ENCODE measurements around the gene ZNF785. TPM values are rescaled to one million over a fixed set of nuclear protein-coding genes. Genes with fewer than 3 reads are reported as not detected.

ZNF785 gene
- total RNA-seq, 1 donor from 2014 or later, result 16.3 TPM

DNA sequence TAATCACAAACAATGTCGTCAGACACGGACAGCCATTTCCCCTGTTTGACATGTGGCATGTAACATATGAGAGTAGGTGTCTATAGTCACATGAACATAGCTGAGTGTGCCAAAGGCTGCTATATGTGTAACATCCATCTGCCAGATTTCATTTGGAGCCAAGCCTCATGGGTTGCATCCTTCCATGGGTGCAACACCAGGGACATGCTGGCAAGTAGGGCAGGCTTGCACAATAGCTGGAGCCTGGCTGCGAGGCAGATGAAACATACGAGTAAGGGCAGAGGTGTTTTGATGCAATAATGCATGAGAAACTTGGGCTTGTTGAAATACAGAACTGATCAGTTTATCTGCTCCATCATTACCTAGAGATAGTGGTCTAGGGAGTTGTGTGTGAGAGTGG lies 33.7 kb upstream of the ZNF785 start:
- ATAC-seq, result no peak
- H3K9me3 ChIP-seq, result no peaks in the 10 kb centered on the region
- no peak overlapping the region for H3K4me3 ChIP-seq
- no peak for TF ChIP-seq CTCF (IDR thresholded peaks at IDR 0.05)
- H3K27me3 ChIP-seq, result no peaks in the 10 kb centered on the region
- no peak overlapping the region for H3K27ac ChIP-seq
- intact Hi-C loops (cut with DNase I), result no loop called here
- H3K36me3 ChIP-seq, result no peaks in the 10 kb centered on the region
- DNase-seq, result no peak
- H3K4me1 ChIP-seq, result no peaks in the 10 kb centered on the region

- Histone ChIP-seq H3K36me3 (no peaks in the 10 kb centered on the region), H3K27me3 (no peaks in the 10 kb centered on the region), H3K27ac (no peak overlapping the region), H3K4me3 (no peak overlapping the region), H3K4me1 (peaks cover 2% of the 10 kb centered on the region), H3K9me3 (no peaks in the 10 kb centered on the region)
- intact Hi-C loops (cut with DNase I), result no loop called here
- ATAC-seq, result peak; percentile 95
- peak; percentile 87 for DNase-seq
- TF ChIP-seq CTCF (IDR thresholded peaks at IDR 0.05), result peak; percentile 52
Measured at GRCh38 chr16:30615358-30616091, 30.0 kb upstream of the ZNF785 start.

- no peak for TF ChIP-seq CTCF (IDR thresholded peaks at IDR 0.05)
- no peaks in the 10 kb centered on the region for H3K27me3 ChIP-seq
- H3K4me3 ChIP-seq, result peak within 1 kb of the TSS; percentile 99
- intact Hi-C loops (cut with DNase I), result no loop called here
- peak within 1 kb of the TSS; percentile 99 for H3K27ac ChIP-seq
- ATAC-seq (peak; percentile 97), DNase-seq (peak; percentile 92)
- peaks cover 30% of the 10 kb centered on the region for H3K36me3 ChIP-seq
- peaks cover 9% of the 10 kb centered on the region for H3K4me1 ChIP-seq
- H3K9me3 ChIP-seq, result no peaks in the 10 kb centered on the region
Measured at GRCh38 chr16:30609926-30610839, 24.7 kb upstream of the ZNF785 start, which contains the start of gene ZNF689. TSS of gene ZNF689 (minus strand) at chr16:30610389. CDS start at chr16:30610041, 348 bp downstream.

GRCh38 chr16:30609002-30609925 lies 23.8 kb upstream of the ZNF785 start:
- Histone ChIP-seq H3K36me3 (peaks cover 39% of the 10 kb centered on the region), H3K9me3 (no peaks in the 10 kb centered on the region), H3K27ac (peak overlapping the region; percentile 99), H3K4me1 (peaks cover 9% of the 10 kb centered on the region), H3K4me3 (peak overlapping the region; percentile 99), H3K27me3 (no peaks in the 10 kb centered on the region)
- intact Hi-C loops (cut with DNase I), result no loop called here
- ATAC-seq (peak; percentile 75), DNase-seq (peak; percentile 86)
- TF ChIP-seq CTCF (IDR thresholded peaks at IDR 0.05), result no peak

DNA sequence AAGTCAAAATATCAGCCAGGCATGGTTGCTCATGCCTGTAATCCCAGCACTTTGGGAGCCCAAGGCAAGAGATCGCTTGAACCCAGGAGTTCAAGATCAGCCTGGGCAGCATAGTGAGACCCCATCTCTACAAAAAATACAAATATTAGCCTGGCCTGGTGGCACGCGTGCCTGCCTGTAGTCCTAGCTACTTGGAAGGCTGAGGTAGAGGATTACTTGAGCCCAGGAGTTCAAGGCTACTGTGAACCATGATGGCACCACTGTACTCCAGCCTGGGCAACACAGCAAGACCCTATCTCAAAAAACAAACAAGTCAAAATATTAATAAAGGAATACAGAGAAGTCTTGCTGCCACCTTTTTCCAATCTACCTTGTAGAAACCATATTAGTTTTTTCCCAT lies 20.5 kb upstream of the ZNF785 start:
- ATAC-seq, result no peak
- peaks cover 61% of the 10 kb centered on the region for H3K36me3 ChIP-seq
- no peak for TF ChIP-seq CTCF (IDR thresholded peaks at IDR 0.05)
- intact Hi-C loops (cut with DNase I), result no loop called here
- no peak overlapping the region for H3K4me3 ChIP-seq
- peaks cover 9% of the 10 kb centered on the region for H3K4me1 ChIP-seq
- H3K9me3 ChIP-seq, result no peaks in the 10 kb centered on the region
- DNase-seq, result no peak
- H3K27ac ChIP-seq, result no peak overlapping the region
- H3K27me3 ChIP-seq, result no peaks in the 10 kb centered on the region
